B cell (primary cell): ENCODE results near the gene NR4A3.

Source experiments
- CTCF ChIP-seq: fragments of 200-600 bp; IDR thresholded peaks from one replicate; pipeline ENCODE4 v1.8.0; 2022; ENCODE audit warnings: antibody characterized with exemption, mild to moderate bottlenecking
- EZH2 ChIP-seq: IDR thresholded peaks from 2 replicates; pipeline ENCODE4 v1.6.1; 2012; ENCODE audit warnings: borderline replicate concordance, low read depth, mild to moderate bottlenecking, moderate library complexity, low read length; ENCODE audit not compliant: insufficient read depth, poor library complexity, severe bottlenecking

- TF ChIP-seq EZH2 (no peak), CTCF (no peak)
These were observed 3.2 kb upstream of the NR4A3 start for GRCh38 chr9:99818500-99818899.
